H9 (cell line): Measurements from ENCODE around the gene PFN1. TPM values are rescaled to one million over a fixed set of nuclear protein-coding genes. Genes with fewer than 3 reads are reported as not detected.
"Not testable (repeated sequence)": the region's sequence is repeated elsewhere in the genome, so short reads cannot be mapped to it uniquely, and the experiment has no call there.

ENCODE experiments used
- DNase-seq: peaks from one replicate; pipeline ENCODE4 v3.0.0-alpha.2; 2017
- H2AFZ ChIP-seq: one replicate; pipeline ENCODE4 v1.6.1; 2013; ENCODE audit warnings: mild to moderate bottlenecking, low read length, control low read depth, moderate library complexity
- H2AK5ac ChIP-seq: 2 replicates; pipeline ENCODE4 v1.6.1; 2013; ENCODE audit warnings: low read length, control low read depth, mixed read lengths; ENCODE audit not compliant: insufficient read length
- H2BK120ac ChIP-seq: one replicate; pipeline ENCODE4 v1.6.1; 2013; ENCODE audit warnings: low read depth, mild to moderate bottlenecking, low read length, control low read depth, inconsistent platforms; ENCODE audit not compliant: poor library complexity, severe bottlenecking
- H2BK12ac ChIP-seq: 2 replicates; pipeline ENCODE4 v1.6.1; 2013; ENCODE audit warnings: low read length, control low read depth, mixed read lengths, low read depth; ENCODE audit not compliant: insufficient read length
- H2BK15ac ChIP-seq: 2 replicates; pipeline ENCODE4 v1.6.1; 2013; ENCODE audit warnings: low read depth, low read length, control low read depth
- H2BK20ac ChIP-seq: one replicate; pipeline ENCODE4 v1.6.1; 2013; ENCODE audit warnings: low read depth, mild to moderate bottlenecking, low read length, control low read depth, inconsistent platforms; ENCODE audit not compliant: poor library complexity, severe bottlenecking
- H2BK5ac ChIP-seq: 2 replicates; pipeline ENCODE4 v1.6.1; 2013; ENCODE audit warnings: low read length, control low read depth, mixed read lengths; ENCODE audit not compliant: insufficient read length
- H3K14ac ChIP-seq: 2 replicates; pipeline ENCODE4 v1.6.1; 2013; ENCODE audit warnings: low read length, control low read depth; ENCODE audit not compliant: insufficient read depth
- H3K18ac ChIP-seq: 2 replicates; pipeline ENCODE4 v1.6.1; 2013; ENCODE audit warnings: low read depth, mild to moderate bottlenecking, mixed read lengths, low read length, control low read depth; ENCODE audit not compliant: insufficient read length
- H3K23ac ChIP-seq: 2 replicates; pipeline ENCODE4 v1.6.1; 2013; ENCODE audit warnings: low read length, control low read depth, mixed read lengths, low read depth; ENCODE audit not compliant: insufficient read length
- H3K23me2 ChIP-seq: 2 replicates; pipeline ENCODE4 v1.6.1; 2013; ENCODE audit warnings: low read depth, mild to moderate bottlenecking, mixed read lengths, low read length, control low read depth; ENCODE audit not compliant: insufficient read length, poor library complexity, severe bottlenecking
- H3K27ac ChIP-seq: 2 replicates; pipeline ENCODE4 v1.5.1; 2013; ENCODE audit warnings: low read length, control low read depth, mixed read lengths, low read depth; ENCODE audit not compliant: insufficient read length
- H3K27me3 ChIP-seq: 2 replicates; pipeline ENCODE4 v1.6.1; 2013; ENCODE audit warnings: low read length, control low read depth, inconsistent platforms; ENCODE audit not compliant: insufficient read depth
- H3K4ac ChIP-seq: 2 replicates; pipeline ENCODE4 v1.6.1; 2013; ENCODE audit warnings: low read depth, mild to moderate bottlenecking, control low read depth, inconsistent platforms, low read length, moderate library complexity
- H3K4me1 ChIP-seq: 2 replicates; pipeline ENCODE4 v1.6.1; 2013; ENCODE audit warnings: low read length, control low read depth, inconsistent platforms; ENCODE audit not compliant: insufficient read depth
- H3K4me2 ChIP-seq: 2 replicates; pipeline ENCODE4 v1.6.1; 2013; ENCODE audit warnings: low read length, control low read depth, mixed read lengths; ENCODE audit not compliant: insufficient read length, insufficient read depth
- H3K56ac ChIP-seq: 2 replicates; pipeline ENCODE4 v1.6.1; 2013; ENCODE audit warnings: low read depth, mild to moderate bottlenecking, mixed read lengths, low read length, control low read depth; ENCODE audit not compliant: insufficient read length
- H3K79me1 ChIP-seq: 2 replicates; pipeline ENCODE4 v1.6.1; 2013; ENCODE audit warnings: low read depth, mild to moderate bottlenecking, moderate library complexity, low read length, control low read depth, inconsistent platforms; ENCODE audit not compliant: insufficient read depth, poor library complexity, severe bottlenecking
- H3K79me2 ChIP-seq: 2 replicates; pipeline ENCODE4 v1.6.1; 2013; ENCODE audit warnings: low read length, control low read depth, inconsistent platforms; ENCODE audit not compliant: insufficient read depth
- H3K9ac ChIP-seq: 2 replicates; pipeline ENCODE4 v1.6.1; 2013; ENCODE audit warnings: low read length, control low read depth, mixed read lengths; ENCODE audit not compliant: insufficient read length; ENCODE audit errors: extremely low read depth
- H3K9me3 ChIP-seq: one replicate; pipeline ENCODE4 v1.6.1; 2013; ENCODE audit warnings: low read depth, low read length, inconsistent platforms; ENCODE audit not compliant: control insufficient read depth
- H3T11ph ChIP-seq: one replicate; pipeline ENCODE4 v1.6.1; 2013; ENCODE audit warnings: mild to moderate bottlenecking, low read length, control low read depth, inconsistent platforms
- H4K20me1 ChIP-seq: one replicate; pipeline ENCODE4 v1.6.1; 2013; ENCODE audit not compliant: control insufficient read depth, insufficient read length, insufficient read depth
- H4K5ac ChIP-seq: 2 replicates; pipeline ENCODE4 v1.6.1; 2013; ENCODE audit warnings: low read depth, mild to moderate bottlenecking, mixed read lengths, low read length, control low read depth; ENCODE audit not compliant: insufficient read length
- H4K8ac ChIP-seq: replicated peaks from 2 replicates; pipeline ENCODE4 v1.6.1; 2013; ENCODE audit warnings: low read length, control low read depth, mixed read lengths, low read depth; ENCODE audit not compliant: insufficient read length
- H4K91ac ChIP-seq: 2 replicates; pipeline ENCODE4 v1.6.1; 2013; ENCODE audit warnings: low read depth, mild to moderate bottlenecking, moderate library complexity, mixed read lengths, low read length, control low read depth; ENCODE audit not compliant: insufficient read length
- H3K27ac Mint-ChIP-seq, 3 experiments: 2 replicates in 2 of 3; 3 replicates in 1 of 3; pipeline ENCODE4 v1.8.0; 2020 to 2021; ENCODE audit warnings: mixed read lengths in 3 of 3, mild to moderate bottlenecking in 1 of 3, moderate library complexity in 1 of 3
- H3K27me3 Mint-ChIP-seq: 2 replicates; pipeline ENCODE4 v1.8.0; 2021; ENCODE audit warnings: low read depth, mild to moderate bottlenecking, moderate library complexity, mixed read lengths
- H3K36me3 Mint-ChIP-seq, 3 experiments: 2 replicates in 2 of 3; 3 replicates in 1 of 3; pipeline ENCODE4 v1.8.0; 2020 to 2021; ENCODE audit warnings: low read depth in 3 of 3, mixed read lengths in 3 of 3; ENCODE audit not compliant: insufficient read depth in 1 of 3
- H3K4me1 Mint-ChIP-seq, 2 experiments: 2 replicates each; pipeline ENCODE4 v1.8.0; 2020; ENCODE audit warnings: mixed read lengths in 2 of 2
- H3K4me3 Mint-ChIP-seq, 2 experiments: 2 replicates in 1 of 2; 3 replicates in 1 of 2; pipeline ENCODE4 v1.8.0; 2020 to 2021; ENCODE audit warnings: mild to moderate bottlenecking in 2 of 2, mixed read lengths in 2 of 2, moderate library complexity in 1 of 2
- H3K9me3 Mint-ChIP-seq, 2 experiments: 2 replicates in 1 of 2; 3 replicates in 1 of 2; pipeline ENCODE4 v1.8.0; 2020; ENCODE audit warnings: mild to moderate bottlenecking in 2 of 2, mixed read lengths in 2 of 2, moderate library complexity in 1 of 2
- WGBS: extraction: QIAGEN DNeasy Blood & Tissue Kit; methylation state at CpG from one replicate; pipeline ENCODE4 v1.1.7; 2013; ENCODE audit warnings: missing lambda C conversion rate, low lambda C conversion rate, mixed read lengths; ENCODE audit not compliant: insufficient read length; ENCODE audit errors: extremely low coverage; 5-methylcytosine and 5-hydroxymethylcytosine counted together
- total RNA-seq: library from RNA; stranded (reverse); gene quantifications from 2 replicates; pipeline ENCODE4 v1.2.1, GENCODE V29; 2021
- TF ChIP-seq, protein P1 (sequence below): fragments of 200-600 bp; sonication (generic); conservative IDR thresholded peaks from 3 replicates; pipeline ENCODE4 v1.8.0; 2021; ENCODE audit warnings: antibody characterized with exemption, mild to moderate bottlenecking

Gene PFN1
- total RNA-seq, 1 experiment from 2014 or later, result 1,149 TPM

DNA sequence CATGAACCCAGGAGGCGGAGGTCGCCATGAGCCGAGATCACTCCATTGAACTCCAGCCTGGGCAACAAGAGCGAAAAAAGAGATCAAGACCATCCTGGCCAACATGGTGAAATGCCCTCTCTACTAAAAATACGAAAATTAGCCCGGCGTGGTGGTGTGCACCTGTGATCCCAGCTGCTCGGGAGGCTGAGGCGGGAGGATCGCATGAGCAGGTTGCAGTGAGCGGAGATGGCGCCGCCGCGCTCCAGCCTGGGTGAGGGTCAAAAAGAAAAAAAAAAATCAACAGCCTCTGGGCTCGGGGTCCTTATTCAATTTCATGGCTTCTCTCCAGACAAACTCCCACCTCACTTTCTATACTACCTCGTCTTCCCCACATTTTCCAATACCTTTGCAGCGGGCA is 19.4 kb downstream of the PFN1 start:
- Histone ChIP-seq H3K79me2 (no peaks in the 10 kb centered on the region), H2BK15ac (no peak overlapping the region), H3K27ac (no peak overlapping the region), H3K4me1 (no peaks in the 10 kb centered on the region), H3K56ac (no peak overlapping the region), H4K20me1 (no peaks in the 10 kb centered on the region), H2AK5ac (no peak overlapping the region), H4K5ac (no peak overlapping the region), H2AFZ (no peak overlapping the region), H3K4me2 (no peak overlapping the region), H2BK120ac (no peak overlapping the region), H3K79me1 (no peaks in the 10 kb centered on the region), H3K9me3 (no peaks in the 10 kb centered on the region), H2BK12ac (no peak overlapping the region), H4K91ac (no peak overlapping the region), H2BK5ac (no peak overlapping the region), H3K23me2 (no peaks in the 10 kb centered on the region), H3K9ac (no peak overlapping the region), H3K14ac (no peak overlapping the region), H3K27me3 (no peaks in the 10 kb centered on the region), H3K23ac (no peak overlapping the region), H3K18ac (no peak overlapping the region), H4K8ac (no peak overlapping the region), H3T11ph (no peak overlapping the region), H2BK20ac (no peak overlapping the region), H3K4ac (no peak overlapping the region)
- Mint-ChIP-seq H3K36me3 (peaks cover 5 to 25% (median 8%) of the 10 kb centered on the region in 3 experiments; a peak in 6 of 7 replicates), H3K27ac (peak overlapping the region in 1 of 3 experiments; percentile 91; a peak in 1 of 7 replicates), H3K27me3 (no peaks in the 10 kb centered on the region; the same call in 1 of the 2 replicates), H3K9me3 (no peaks in the 10 kb centered on the region), H3K4me3 (no peak overlapping the region), H3K4me1 (peaks cover 13 to 15% of the 10 kb centered on the region in 2 experiments)
- DNase-seq, result no peak
- no CpG with 5 or more reads among the region's 18 CpGs for WGBS
- TF ChIP-seq, protein P1, sequence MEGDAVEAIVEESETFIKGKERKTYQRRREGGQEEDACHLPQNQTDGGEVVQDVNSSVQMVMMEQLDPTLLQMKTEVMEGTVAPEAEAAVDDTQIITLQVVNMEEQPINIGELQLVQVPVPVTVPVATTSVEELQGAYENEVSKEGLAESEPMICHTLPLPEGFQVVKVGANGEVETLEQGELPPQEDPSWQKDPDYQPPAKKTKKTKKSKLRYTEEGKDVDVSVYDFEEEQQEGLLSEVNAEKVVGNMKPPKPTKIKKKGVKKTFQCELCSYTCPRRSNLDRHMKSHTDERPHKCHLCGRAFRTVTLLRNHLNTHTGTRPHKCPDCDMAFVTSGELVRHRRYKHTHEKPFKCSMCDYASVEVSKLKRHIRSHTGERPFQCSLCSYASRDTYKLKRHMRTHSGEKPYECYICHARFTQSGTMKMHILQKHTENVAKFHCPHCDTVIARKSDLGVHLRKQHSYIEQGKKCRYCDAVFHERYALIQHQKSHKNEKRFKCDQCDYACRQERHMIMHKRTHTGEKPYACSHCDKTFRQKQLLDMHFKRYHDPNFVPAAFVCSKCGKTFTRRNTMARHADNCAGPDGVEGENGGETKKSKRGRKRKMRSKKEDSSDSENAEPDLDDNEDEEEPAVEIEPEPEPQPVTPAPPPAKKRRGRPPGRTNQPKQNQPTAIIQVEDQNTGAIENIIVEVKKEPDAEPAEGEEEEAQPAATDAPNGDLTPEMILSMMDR, result no peak

DNA sequence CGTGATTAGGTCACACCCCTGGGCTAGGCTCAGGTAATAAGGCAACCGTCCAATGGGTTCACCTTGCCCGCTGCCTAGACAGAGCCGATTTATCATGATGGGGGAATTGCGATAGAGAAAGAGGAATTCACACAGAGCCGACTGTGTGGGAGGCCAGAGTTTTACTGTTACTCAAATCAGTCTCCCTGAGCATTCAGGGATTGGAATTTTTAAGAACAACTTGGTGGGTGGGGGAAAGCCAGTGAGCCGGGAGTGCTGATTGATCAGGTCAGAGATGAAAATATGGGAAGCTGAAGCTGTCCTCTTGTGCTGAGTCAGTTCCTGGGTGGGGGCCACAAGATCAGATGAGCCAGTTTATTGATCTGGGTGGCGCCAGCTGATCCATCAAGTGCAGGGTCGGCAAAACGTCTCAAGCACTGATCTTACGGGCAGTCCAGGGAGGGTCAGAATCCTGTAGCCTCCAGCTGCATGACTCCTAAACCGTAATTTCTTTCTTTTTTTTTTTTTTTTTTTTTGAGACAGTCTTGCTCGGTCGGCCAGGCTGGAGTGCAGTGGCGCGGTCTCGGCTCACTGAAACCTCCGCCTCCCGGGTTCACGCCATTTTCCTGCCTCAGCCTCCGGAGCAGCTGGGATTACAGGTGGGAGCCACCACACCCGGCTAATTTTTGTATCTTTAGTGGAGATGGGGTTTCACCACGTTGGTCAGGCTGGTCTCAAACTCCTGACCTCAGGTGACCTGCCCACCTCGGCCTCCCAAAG is 21.6 kb downstream of the PFN1 start:
- not testable (repeated sequence) for H2BK5ac ChIP-seq, H2BK15ac ChIP-seq, H3K56ac ChIP-seq, H3K79me2 ChIP-seq, H3K4ac ChIP-seq, H3K18ac ChIP-seq, H3K4me2 ChIP-seq, H4K20me1 ChIP-seq, H3T11ph ChIP-seq, H3K23ac ChIP-seq, H2BK20ac ChIP-seq, H3K79me1 ChIP-seq, H4K5ac ChIP-seq, H2BK120ac ChIP-seq, H3K9me3 Mint-ChIP-seq, H3K9me3 ChIP-seq, H3K27ac ChIP-seq, H3K27me3 Mint-ChIP-seq, H2BK12ac ChIP-seq, H4K91ac ChIP-seq, H3K4me1 ChIP-seq, H3K27me3 ChIP-seq, H3K23me2 ChIP-seq, H3K4me1 Mint-ChIP-seq, H3K4me3 Mint-ChIP-seq, H3K14ac ChIP-seq, H2AFZ ChIP-seq, H2AK5ac ChIP-seq, H3K9ac ChIP-seq, DNase-seq, H4K8ac ChIP-seq
- Mint-ChIP-seq H3K36me3 (peaks cover 2 to 16% (median 8%) of the 10 kb centered on the region in 3 experiments; a peak in 5 of 7 replicates), H3K27ac (peak overlapping the region in 2 of 3 experiments; percentile 19 to 56; a peak in 1 of 7 replicates)
- WGBS, result no CpG with 5 or more reads among the region's 24 CpGs
